ENCODE measurements around the gene SORL1. TPM values are rescaled to one million over a fixed set of nuclear protein-coding genes. Genes with fewer than 3 reads are reported as not detected.

Gene SORL1
- total and polyA plus RNA-seq, 9 of the 15 experiments (the other 6 are each of a cell fraction or from before 2014, with no cell fraction given), result 0.01 to 0.66 TPM; not detected in 7

DNA sequence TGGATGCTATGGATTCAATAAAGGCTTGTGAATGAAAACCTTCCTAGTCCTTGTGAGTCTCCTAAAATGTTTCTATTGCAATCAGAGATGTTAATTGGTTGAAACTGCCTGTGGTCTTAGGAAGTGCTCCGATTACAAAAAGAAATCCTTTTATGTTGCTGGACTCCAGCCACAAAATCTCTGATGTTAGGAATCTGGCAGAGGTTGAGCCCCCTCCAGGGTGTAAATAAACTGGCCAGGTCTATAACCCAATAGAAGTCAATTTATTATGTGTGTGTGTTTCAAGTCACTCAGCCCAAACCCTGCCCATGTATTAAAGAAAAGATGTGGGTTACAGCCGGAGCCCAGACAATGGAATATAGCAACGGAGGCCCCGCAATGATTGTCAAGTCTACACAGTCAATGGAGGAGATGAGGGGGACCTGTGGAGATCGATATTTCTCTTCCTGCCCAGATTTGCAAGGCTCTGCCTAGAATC is 218.7 kb downstream of the SORL1 start:
- H3K4me1 ChIP-seq (replicated peaks in 1 of 2; ENCODE audit: control insufficient read depth in 2 of 2, insufficient read depth in 2 of 2, low read length in 2 of 2), result no peaks in the 10 kb centered on the region; a peak in 1 of 5 replicates

More for the DNA sequence above, 218.7 kb downstream of the SORL1 start:
- no peaks in the 10 kb centered on the region for H3K9me3 ChIP-seq (replicated peaks; ENCODE audit: control insufficient read depth, insufficient read depth, low read depth, low read length)
- DNase-seq (ENCODE audit: extremely low read depth in 1 of 4, low spot score in 3 of 4) (no peak), FAIRE-seq (no peak), ATAC-seq (no peak)
- no peaks in the 10 kb centered on the region for H3K79me2 ChIP-seq (ENCODE audit: control insufficient read depth, insufficient read depth, low read length)
- H4K20me1 ChIP-seq (replicated peaks; ENCODE audit: control insufficient read depth, insufficient read depth, low read length), result no peaks in the 10 kb centered on the region
- 0% methylated on average over 5 of the region's 5 CpGs for WGBS (ENCODE audit: insufficient coverage, low coverage, missing lambda C conversion rate)
- no peak overlapping the region for H3K27ac ChIP-seq (ENCODE audit: extremely low read depth, low read depth, low read length)
- ChIA-PET CTCF (ENCODE audit: low intra/inter-chr PET ratio) (no interaction called here), POLR2A (no interaction called here)
- no peak overlapping the region for H3K9ac ChIP-seq (ENCODE audit: insufficient read depth in 1 of 2, low read depth in 2 of 2, low read length in 2 of 2)
- no TSS peak for BruUV-seq (replicated peaks)
- H3K4me2 ChIP-seq (ENCODE audit: insufficient read depth, low read length), result no peak overlapping the region
- no peak for TF ChIP-seq ZNF124 (CRISPR knock-in tag; IDR thresholded peaks at IDR 0.05)
- TF ChIP-seq, protein P1, sequence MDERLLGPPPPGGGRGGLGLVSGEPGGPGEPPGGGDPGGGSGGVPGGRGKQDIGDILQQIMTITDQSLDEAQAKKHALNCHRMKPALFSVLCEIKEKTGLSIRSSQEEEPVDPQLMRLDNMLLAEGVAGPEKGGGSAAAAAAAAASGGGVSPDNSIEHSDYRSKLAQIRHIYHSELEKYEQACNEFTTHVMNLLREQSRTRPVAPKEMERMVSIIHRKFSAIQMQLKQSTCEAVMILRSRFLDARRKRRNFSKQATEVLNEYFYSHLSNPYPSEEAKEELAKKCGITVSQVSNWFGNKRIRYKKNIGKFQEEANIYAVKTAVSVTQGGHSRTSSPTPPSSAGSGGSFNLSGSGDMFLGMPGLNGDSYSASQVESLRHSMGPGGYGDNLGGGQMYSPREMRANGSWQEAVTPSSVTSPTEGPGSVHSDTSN (CRISPR knock-in tag; IDR thresholded peaks at IDR 0.05; ENCODE audit: low read depth), result no peak
- TF ChIP-seq, protein P1 (tag; conservative IDR thresholded peaks at IDR 0.05; ENCODE audit: low read depth), result no peak
- TF ChIP-seq, protein P2, sequence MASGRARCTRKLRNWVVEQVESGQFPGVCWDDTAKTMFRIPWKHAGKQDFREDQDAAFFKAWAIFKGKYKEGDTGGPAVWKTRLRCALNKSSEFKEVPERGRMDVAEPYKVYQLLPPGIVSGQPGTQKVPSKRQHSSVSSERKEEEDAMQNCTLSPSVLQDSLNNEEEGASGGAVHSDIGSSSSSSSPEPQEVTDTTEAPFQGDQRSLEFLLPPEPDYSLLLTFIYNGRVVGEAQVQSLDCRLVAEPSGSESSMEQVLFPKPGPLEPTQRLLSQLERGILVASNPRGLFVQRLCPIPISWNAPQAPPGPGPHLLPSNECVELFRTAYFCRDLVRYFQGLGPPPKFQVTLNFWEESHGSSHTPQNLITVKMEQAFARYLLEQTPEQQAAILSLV (tag; IDR thresholded peaks at IDR 0.05), result no peak
- TF ChIP-seq SPI1 (IDR thresholded peaks at IDR 0.05; ENCODE audit: borderline replicate concordance, low read depth, low read length), result no peak
- intact Hi-C loops (cut with micrococcal nuclease), result no loop called here
- no peaks in the 10 kb centered on the region for H3K27me3 ChIP-seq (ENCODE audit: control insufficient read depth in 2 of 2, insufficient read depth in 2 of 2, low read length in 2 of 2)
- no peak overlapping the region for H2AFZ ChIP-seq (ENCODE audit: low read depth, low read length)
- no peaks in the 10 kb centered on the region for H3K9me1 ChIP-seq (ENCODE audit: control insufficient read depth, insufficient read depth, low read length)
- no peaks in the 10 kb centered on the region for H3K36me3 ChIP-seq (ENCODE audit: control insufficient read depth, insufficient read depth, low read length)
- no peak overlapping the region for H3K4me3 ChIP-seq
- in situ Hi-C loops (cut with MboI), result no loop called here
